Kidney (tissue), 14 donors: ENCODE data around the gene UQCR11. TPM values are rescaled to one million over a fixed set of nuclear protein-coding genes. Genes with fewer than 3 reads are reported as not detected.

Experiments used
- DNase-seq, 5 donors: peaks; one replicate each; pipeline ENCODE4 v3.0.0-alpha.2; 2013 to 2020
- FAIRE-seq: peaks from 2 replicates; lab custom pipeline; 2012; peaks lifted over from hg19 to GRCh38; lab: Jason Lieb, UNC
- H3K27ac ChIP-seq, 2 donors: one replicate each; pipeline ENCODE4 v1.7.0; 2013; ENCODE audit warnings: low read depth in 2 of 2, low read length in 2 of 2, inconsistent platforms in 1 of 2
- H3K27me3 ChIP-seq: one replicate; pipeline ENCODE4 v1.7.1; 2013; ENCODE audit warnings: low read length, inconsistent platforms; ENCODE audit not compliant: control insufficient read depth, insufficient read depth
- H3K36me3 ChIP-seq, 3 donors: one replicate each; pipeline versions ENCODE4 v1.7.0 to v1.7.1; 2013; ENCODE audit warnings: low read length in 3 of 3, control low read depth in 1 of 3, inconsistent platforms in 1 of 3; ENCODE audit not compliant: insufficient read depth in 3 of 3, control insufficient read depth in 2 of 3
- H3K4me1 ChIP-seq, 3 donors: one replicate each; pipeline versions ENCODE4 v1.7.0 to v1.7.1; 2013; ENCODE audit warnings: low read length in 3 of 3, inconsistent platforms in 1 of 3, low read depth in 1 of 3; ENCODE audit not compliant: control insufficient read depth in 2 of 3, insufficient read depth in 2 of 3
- H3K4me3 ChIP-seq, 3 donors: one replicate each; pipeline versions ENCODE4 v1.7.0 to v1.8.1; 2013; ENCODE audit warnings: low read length in 3 of 3, control low read depth in 1 of 3, inconsistent platforms in 1 of 3
- H3K9ac ChIP-seq, 3 donors: one replicate each; pipeline versions ENCODE4 v1.7.0 to v1.7.1; 2013; ENCODE audit warnings: low read length in 3 of 3, control low read depth in 1 of 3, inconsistent platforms in 1 of 3
- H3K9me3 ChIP-seq, 3 donors: one replicate each; pipeline versions ENCODE4 v1.7.0 to v1.7.1; 2013; ENCODE audit warnings: low read length in 3 of 3, control low read depth in 1 of 3, inconsistent platforms in 1 of 3; ENCODE audit not compliant: control insufficient read depth in 2 of 3, insufficient read depth in 1 of 3
- intact Hi-C: fragments of 100-400 bp; cut with DNase I; formaldehyde crosslinking; loops from one replicate; pipeline ENCODE4 v1.11.1; 2022
- polyA plus RNA-seq: library from polyadenylated mRNA; stranded (reverse); fragments of 350-450 nt; fragmentation: Illumina TruSeq; extraction: RNeasy Lipid Tissue Mini Kit (QIAGEN cat#74804); gene quantifications from one replicate; pipeline ENCODE4 v1.2.3, GENCODE V29; 2014; ENCODE audit warnings: low read depth, low replicate concordance; ENCODE audit not compliant: insufficient read depth
- total RNA-seq: library from RNA; stranded (reverse); fragmentation: NEBNext Ultra II Directional; extraction: Animal tissue kit (Norgen Biotek cat#: 25700); gene quantifications from one replicate; pipeline ENCODE4 v1.2.1, GENCODE V29; 2021
- TF ChIP-seq, protein P1 (sequence below): IDR thresholded peaks from 3 replicates; pipeline ENCODE4 v1.5.1; 2012; ENCODE audit warnings: mild to moderate bottlenecking, moderate library complexity, borderline replicate concordance; ENCODE audit not compliant: insufficient read depth; ENCODE audit errors: extremely low read depth
- donor health status: control.
- donor health status: control.
- donor health status: control.
- donor health status: control.
- donor health status: control.
- donor health status: DM: yes; HTN: yes; CAD: no.
- donor health status: Normal renal cell carcinoma (clear cell type).

UQCR11 gene
- total and polyA plus RNA-seq, 2 donors from 2014 or later: 200 to 777 TPM

DNA sequence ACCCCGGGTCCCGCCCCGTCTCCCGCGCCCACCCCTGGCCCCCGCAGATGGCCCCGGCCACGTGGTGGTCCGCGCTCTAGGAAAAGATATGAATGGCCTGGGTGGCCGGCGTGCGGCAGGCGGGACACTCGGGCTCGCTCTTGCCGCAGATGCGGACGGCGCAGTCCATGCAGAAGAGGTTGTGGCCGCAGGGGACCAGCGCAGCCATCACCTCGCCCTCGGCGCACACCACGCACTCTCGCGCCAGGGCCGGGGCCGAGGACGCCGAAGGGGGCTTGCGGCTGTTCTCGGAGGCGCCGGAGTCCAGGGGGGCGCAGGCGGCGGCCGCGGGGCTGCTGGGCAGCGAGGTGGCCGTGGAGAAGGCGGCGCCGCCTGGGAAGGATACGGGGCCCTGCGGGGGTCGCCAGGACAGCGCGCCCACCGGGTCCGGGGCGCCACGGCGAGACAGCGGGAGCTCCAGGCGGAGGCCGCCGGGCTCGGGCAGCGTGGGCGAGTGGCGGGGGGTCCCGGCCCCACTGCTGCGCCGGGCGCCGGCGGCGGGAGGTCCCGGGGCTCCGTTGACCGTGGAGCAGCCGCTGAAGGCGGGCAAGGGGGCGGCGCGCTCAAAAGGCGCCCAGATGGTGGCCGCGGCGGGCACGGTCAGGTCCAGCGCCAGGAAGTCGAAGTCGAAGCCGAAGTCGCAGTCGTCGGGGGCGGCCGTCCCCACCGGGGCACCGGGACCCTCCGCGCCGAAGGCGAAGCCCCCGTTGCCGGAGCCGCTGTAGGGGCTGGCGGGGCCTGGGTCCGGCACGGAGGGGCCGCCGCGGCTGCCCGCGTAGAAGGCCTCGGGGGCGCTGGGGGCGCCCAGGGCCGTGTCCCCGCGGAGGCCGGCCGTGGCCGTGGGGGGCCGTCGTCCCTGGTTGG is 49.5 kb downstream of the UQCR11 start:
- no peaks in the 10 kb centered on the region for H3K4me1 ChIP-seq
- no peak overlapping the region for H3K4me3 ChIP-seq
- TF ChIP-seq, protein P1, sequence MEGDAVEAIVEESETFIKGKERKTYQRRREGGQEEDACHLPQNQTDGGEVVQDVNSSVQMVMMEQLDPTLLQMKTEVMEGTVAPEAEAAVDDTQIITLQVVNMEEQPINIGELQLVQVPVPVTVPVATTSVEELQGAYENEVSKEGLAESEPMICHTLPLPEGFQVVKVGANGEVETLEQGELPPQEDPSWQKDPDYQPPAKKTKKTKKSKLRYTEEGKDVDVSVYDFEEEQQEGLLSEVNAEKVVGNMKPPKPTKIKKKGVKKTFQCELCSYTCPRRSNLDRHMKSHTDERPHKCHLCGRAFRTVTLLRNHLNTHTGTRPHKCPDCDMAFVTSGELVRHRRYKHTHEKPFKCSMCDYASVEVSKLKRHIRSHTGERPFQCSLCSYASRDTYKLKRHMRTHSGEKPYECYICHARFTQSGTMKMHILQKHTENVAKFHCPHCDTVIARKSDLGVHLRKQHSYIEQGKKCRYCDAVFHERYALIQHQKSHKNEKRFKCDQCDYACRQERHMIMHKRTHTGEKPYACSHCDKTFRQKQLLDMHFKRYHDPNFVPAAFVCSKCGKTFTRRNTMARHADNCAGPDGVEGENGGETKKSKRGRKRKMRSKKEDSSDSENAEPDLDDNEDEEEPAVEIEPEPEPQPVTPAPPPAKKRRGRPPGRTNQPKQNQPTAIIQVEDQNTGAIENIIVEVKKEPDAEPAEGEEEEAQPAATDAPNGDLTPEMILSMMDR: no peak
- no peak for FAIRE-seq
- no peak overlapping the region for H3K9ac ChIP-seq
- H3K27ac ChIP-seq: no peak overlapping the region
- no peak for DNase-seq
- H3K27me3 ChIP-seq: no peaks in the 10 kb centered on the region
- intact Hi-C loops: no loop called here
- H3K36me3 ChIP-seq: no peaks in the 10 kb centered on the region
- no peaks in the 10 kb centered on the region for H3K9me3 ChIP-seq

DNA sequence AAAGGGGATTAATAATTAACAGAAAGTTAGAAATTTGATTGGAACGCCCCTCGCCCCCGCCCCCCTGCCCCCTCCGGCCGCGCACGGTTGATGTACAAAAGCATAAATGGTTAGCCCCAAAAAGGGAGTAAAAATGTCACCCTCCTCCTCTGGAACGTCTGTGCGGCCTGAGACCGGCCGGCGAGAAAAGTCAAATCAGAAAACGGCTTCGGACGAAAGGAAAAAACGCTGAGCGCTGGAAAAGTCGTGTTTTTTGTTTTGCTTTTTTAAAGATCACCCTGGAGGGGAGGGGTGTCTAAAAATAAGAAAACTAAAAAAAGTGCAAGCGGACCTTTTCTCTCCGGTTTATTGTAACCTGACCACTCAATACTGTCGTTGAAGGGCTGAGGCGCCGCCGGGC is 50.3 kb downstream of the UQCR11 start:
- no peak for DNase-seq
- H3K4me3 ChIP-seq: no peak overlapping the region
- no peaks in the 10 kb centered on the region for H3K4me1 ChIP-seq
- FAIRE-seq: no peak
- no peaks in the 10 kb centered on the region for H3K9me3 ChIP-seq
- no peaks in the 10 kb centered on the region for H3K36me3 ChIP-seq
- no peak overlapping the region for H3K9ac ChIP-seq
- intact Hi-C loops: no loop called here
- no peak overlapping the region for H3K27ac ChIP-seq
- TF ChIP-seq, protein P1: no peak
- H3K27me3 ChIP-seq: no peaks in the 10 kb centered on the region

DNA sequence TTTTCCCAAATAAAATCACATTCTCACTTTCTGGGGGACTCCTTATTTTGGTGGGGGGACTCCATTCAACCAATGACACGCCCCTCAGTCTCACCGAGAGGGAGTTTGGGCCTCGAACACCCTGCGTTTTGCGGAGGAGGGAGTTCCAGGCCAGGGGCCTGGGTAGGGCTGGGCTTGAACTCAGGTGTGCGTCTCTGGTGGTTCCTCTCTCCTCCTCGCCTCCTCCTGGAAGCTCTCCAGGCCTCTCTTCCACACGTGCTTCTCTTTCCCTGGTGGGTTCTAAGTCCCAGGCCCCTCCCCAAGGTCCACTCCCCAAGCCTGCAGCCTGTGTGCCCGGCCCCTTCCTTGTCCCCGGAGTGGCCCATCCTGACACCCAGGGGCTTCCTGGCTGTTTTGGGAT is 51.8 kb downstream of the UQCR11 start:
- TF ChIP-seq, protein P1: no peak
- Histone ChIP-seq H3K9ac (no peak overlapping the region), H3K4me1 (no peaks in the 10 kb centered on the region), H3K9me3 (no peaks in the 10 kb centered on the region), H3K27me3 (no peaks in the 10 kb centered on the region), H3K4me3 (no peak overlapping the region), H3K27ac (no peak overlapping the region), H3K36me3 (no peaks in the 10 kb centered on the region)
- no peak for FAIRE-seq
- intact Hi-C loops: no loop called here
- DNase-seq: no peak
